T-cell (primary cell): ENCODE measurements around the gene CFAP74. TPM values are rescaled to one million over a fixed set of nuclear protein-coding genes. Genes with fewer than 3 reads are reported as not detected.

Experiments
- ATAC-seq, 4 experiments: fragments of 200-7000 bp in 3 of 4; fragments of 150-1000 bp in 1 of 4; cut with Tn5 transposase; replicated peaks in 1 of 4; 1 replicate in 3 of 4; 2 replicates in 1 of 4; pipeline ENCODE4 v1.10.0; 2021; ENCODE audit warnings: moderate library complexity in 3 of 4, mild to moderate bottlenecking in 2 of 4, moderate number of reproducible peaks in 1 of 4
- CTCF ChIA-PET, 2 donors: fragments of 300-600 bp; sonication (Branson Sonifier 250); formaldehyde crosslinking; loops; one replicate each; lab custom pipeline; 2022; ENCODE audit warnings: antibody characterized with exemption in 2 of 2; lab: Charles Lee
- POLR2A ChIA-PET, 2 donors: fragments of 300-600 bp; sonication (Branson Sonifier 250); formaldehyde crosslinking; loops; one replicate each; lab custom pipeline; 2022; ENCODE audit warnings: antibody characterized with exemption in 2 of 2; lab: Charles Lee
- DNase-seq, 35 experiments: peaks; one replicate each; pipeline versions ENCODE4 v3.0.0 to v3.0.0-alpha.2; 2013 to 2023
- H3K27ac ChIP-seq: one replicate; pipeline ENCODE4 v1.5.1; 2013; ENCODE audit warnings: low read length
- H3K27me3 ChIP-seq, 2 experiments: replicated peaks in 1 of 2; 1 replicate in 1 of 2; 2 replicates in 1 of 2; pipeline versions ENCODE4 v1.6.1 to v1.7.0; 2013; ENCODE audit warnings: low read length in 1 of 2, mixed read lengths in 1 of 2; ENCODE audit not compliant: control insufficient read depth in 2 of 2, insufficient read depth in 2 of 2; ENCODE audit errors: extremely low read depth in 1 of 2
- H3K36me3 ChIP-seq, 2 donors: 1 replicate in 1 of 2; 2 replicates in 1 of 2; pipeline versions ENCODE4 v1.6.1 to v1.7.0; 2013; ENCODE audit warnings: low read length in 1 of 2; ENCODE audit not compliant: control insufficient read depth in 2 of 2, insufficient read depth in 1 of 2; ENCODE audit errors: extremely low read depth in 1 of 2
- H3K4me1 ChIP-seq, 2 experiments: 1 replicate in 1 of 2; 2 replicates in 1 of 2; pipeline versions ENCODE4 v1.6.1 to v1.7.0; 2013; ENCODE audit warnings: low read length in 2 of 2, mixed read lengths in 1 of 2; ENCODE audit not compliant: insufficient read depth in 2 of 2, control insufficient read depth in 1 of 2; ENCODE audit errors: extremely low read depth in 1 of 2
- H3K4me3 ChIP-seq, 2 donors: 1 replicate in 1 of 2; 2 replicates in 1 of 2; pipeline versions ENCODE4 v1.5.1 to v1.7.0; 2013; ENCODE audit warnings: mild to moderate bottlenecking in 2 of 2, low read length in 1 of 2, moderate library complexity in 1 of 2; ENCODE audit not compliant: control insufficient read depth in 1 of 2; ENCODE audit errors: extremely low read depth in 1 of 2
- H3K9me3 ChIP-seq: 2 replicates; pipeline ENCODE4 v1.7.0; 2013
- H3K27ac Mint-ChIP-seq, 2 donors: one replicate each; pipeline ENCODE4 v1.8.0; 2020 to 2021; ENCODE audit warnings: mild to moderate bottlenecking in 2 of 2, mixed read lengths in 2 of 2
- H3K27me3 Mint-ChIP-seq, 2 donors: one replicate each; pipeline ENCODE4 v1.8.0; 2021 to 2022; ENCODE audit warnings: mixed read lengths in 2 of 2
- H3K36me3 Mint-ChIP-seq: one replicate; pipeline ENCODE4 v1.8.0; 2021; ENCODE audit warnings: mixed read lengths
- H3K4me1 Mint-ChIP-seq, 3 donors: one replicate each; pipeline ENCODE4 v1.8.0; 2020 to 2022; ENCODE audit warnings: mixed read lengths in 3 of 3, mild to moderate bottlenecking in 1 of 3
- H3K4me3 Mint-ChIP-seq, 3 donors: one replicate each; pipeline ENCODE4 v1.8.0; 2020 to 2022; ENCODE audit warnings: mild to moderate bottlenecking in 3 of 3, mixed read lengths in 3 of 3, moderate library complexity in 3 of 3
- H3K9me3 Mint-ChIP-seq, 3 donors: one replicate each; pipeline ENCODE4 v1.8.0; 2020 to 2022; ENCODE audit warnings: mixed read lengths in 3 of 3
- WGBS: methylation state at CpG from one replicate; pipeline ENCODE4 v1.1.5; 2013; ENCODE audit warnings: missing lambda C conversion rate; ENCODE audit not compliant: insufficient coverage; 5-methylcytosine and 5-hydroxymethylcytosine counted together
- total RNA-seq, 35 experiments: library from RNA in 6 of 35; stranded (reverse) in 6 of 35; fragments of 120-200 nt in 1 of 35; gene quantifications; one replicate each; pipeline versions ENCODE4 v1.2.1 to v1.2.4 and lab custom pipeline; 2013 to 2026

Gene CFAP74
- total RNA-seq, 5 donors from 2014 or later (not counting 1 experiment from before 2014, with no cell fraction given) = not detected

GRCh38 chr1:1942753-1943656, 60.6 kb downstream of the CFAP74 start:
- peaks cover 2 to 5% (median 4%) of the 10 kb centered on the region in 3 donors for H3K4me1 Mint-ChIP-seq
- Histone ChIP-seq H3K36me3 (no peaks in the 10 kb centered on the region), H3K4me1 (peaks cover 0 to 9% of the 10 kb centered on the region in 2 experiments), H3K27me3 (peaks cover 0 to 47% of the 10 kb centered on the region in 2 experiments), H3K27ac (no peak overlapping the region), H3K4me3 (no peak overlapping the region), H3K9me3 (no peaks in the 10 kb centered on the region)
- ChIA-PET POLR2A (no interaction called here), CTCF (no interaction called here)
- H3K27ac Mint-ChIP-seq = no peak overlapping the region
- no peak overlapping the region for H3K4me3 Mint-ChIP-seq
- 87% methylated on average over 44 of the region's 45 CpGs for WGBS
- H3K36me3 Mint-ChIP-seq = no peaks in the 10 kb centered on the region
- peaks cover 0 to 6% of the 10 kb centered on the region in 2 donors for H3K27me3 Mint-ChIP-seq
- ATAC-seq = no peak
- no peaks in the 10 kb centered on the region for H3K9me3 Mint-ChIP-seq
- no peak for DNase-seq

- Histone ChIP-seq H3K27ac (no peak overlapping the region), H3K36me3 (no peaks in the 10 kb centered on the region), H3K27me3 (peaks cover 0 to 43% of the 10 kb centered on the region in 2 experiments), H3K4me3 (no peak overlapping the region), H3K4me1 (peaks cover 0 to 9% of the 10 kb centered on the region in 2 experiments), H3K9me3 (no peaks in the 10 kb centered on the region)
- POLR2A ChIA-PET = no interaction called here
- CTCF ChIA-PET = interaction anchor here (0.5 to 1.3 kb wide), 3 partner anchors 84 to 440 kb away, joined by 4 to 6 read pairs (median 4); no protein-coding TSS in a partner anchor
- Mint-ChIP-seq H3K27me3 (peaks cover 0 to 6% of the 10 kb centered on the region in 2 donors), H3K9me3 (no peaks in the 10 kb centered on the region), H3K27ac (no peak overlapping the region), H3K4me1 (peaks cover 2 to 5% (median 4%) of the 10 kb centered on the region in 3 donors), H3K36me3 (no peaks in the 10 kb centered on the region), H3K4me3 (no peak overlapping the region)
- DNase-seq (no peak), ATAC-seq (no peak)
- 80% methylated on average over 27 of the region's 39 CpGs for WGBS
Measured at GRCh38 chr1:1941868-1942752, 61.5 kb downstream of the CFAP74 start.

GRCh38 chr1:1941211-1941841, 62.3 kb downstream of the CFAP74 start:
- 64% methylated on average over 16 of the region's 19 CpGs for WGBS

GRCh38 chr1:1940123-1940425, 63.5 kb downstream of the CFAP74 start:
- DNase-seq = no peak
- Mint-ChIP-seq H3K27ac (no peak overlapping the region), H3K4me3 (no peak overlapping the region), H3K4me1 (peaks cover 2 to 5% (median 4%) of the 10 kb centered on the region in 3 donors), H3K36me3 (no peaks in the 10 kb centered on the region), H3K9me3 (no peaks in the 10 kb centered on the region), H3K27me3 (peaks cover 0 to 6% of the 10 kb centered on the region in 2 donors)
- no peak for ATAC-seq
- no peak overlapping the region for H3K27ac ChIP-seq
- WGBS = 92% methylated on average over 12 of the region's 12 CpGs
- no peaks in the 10 kb centered on the region for H3K9me3 ChIP-seq
- ChIA-PET CTCF (no interaction called here), POLR2A (no interaction called here)
- H3K36me3 ChIP-seq = no peaks in the 10 kb centered on the region
- H3K4me3 ChIP-seq = no peak overlapping the region
- H3K27me3 ChIP-seq = peaks cover 0 to 40% of the 10 kb centered on the region in 2 experiments
- H3K4me1 ChIP-seq = peaks cover 0 to 9% of the 10 kb centered on the region in 2 experiments

More at GRCh38 chr1:1941211-1941841, 62.3 kb downstream of the CFAP74 start:
- ChIA-PET POLR2A (no interaction called here), CTCF (interaction anchor here (0.5 to 1.3 kb wide), 3 partner anchors 85 to 441 kb away, joined by 4 to 6 read pairs (median 4); no protein-coding TSS in a partner anchor)
- Mint-ChIP-seq H3K36me3 (no peaks in the 10 kb centered on the region), H3K4me1 (peaks cover 2 to 5% (median 4%) of the 10 kb centered on the region in 3 donors), H3K9me3 (no peaks in the 10 kb centered on the region), H3K27ac (no peak overlapping the region), H3K27me3 (peaks cover 0 to 6% of the 10 kb centered on the region in 2 donors), H3K4me3 (no peak overlapping the region)
- Histone ChIP-seq H3K4me1 (peaks cover 0 to 9% of the 10 kb centered on the region in 2 experiments), H3K9me3 (no peaks in the 10 kb centered on the region), H3K4me3 (no peak overlapping the region), H3K36me3 (no peaks in the 10 kb centered on the region), H3K27me3 (peaks cover 0 to 44% of the 10 kb centered on the region in 2 experiments), H3K27ac (no peak overlapping the region)
- ATAC-seq (no peak), DNase-seq (no peak)

GRCh38 chr1:1939296-1940122, 64.1 kb downstream of the CFAP74 start:
- no peak for DNase-seq

More at GRCh38 chr1:1939296-1940122, 64.1 kb downstream of the CFAP74 start:
- no peaks in the 10 kb centered on the region for H3K9me3 ChIP-seq
- H3K27ac ChIP-seq = no peak overlapping the region
- no peak overlapping the region for H3K4me3 Mint-ChIP-seq
- no peak overlapping the region for H3K4me3 ChIP-seq
- CTCF ChIA-PET = no interaction called here
- H3K27me3 Mint-ChIP-seq = peaks cover 0 to 6% of the 10 kb centered on the region in 2 donors
- no peak overlapping the region for H3K27ac Mint-ChIP-seq
- no peak for ATAC-seq
- H3K36me3 Mint-ChIP-seq = no peaks in the 10 kb centered on the region
- H3K27me3 ChIP-seq = peaks cover 0 to 40% of the 10 kb centered on the region in 2 experiments
- peaks cover 2 to 5% (median 4%) of the 10 kb centered on the region in 3 donors for H3K4me1 Mint-ChIP-seq
- WGBS = 84% methylated on average over 22 of the region's 28 CpGs
- H3K36me3 ChIP-seq = no peaks in the 10 kb centered on the region
- no peaks in the 10 kb centered on the region for H3K9me3 Mint-ChIP-seq
- H3K4me1 ChIP-seq = peaks cover 0 to 9% of the 10 kb centered on the region in 2 experiments
- POLR2A ChIA-PET = no interaction called here
